ENCODE data around the gene THBS1.

GRCh38 chr15:39573287-39573686, 7.6 kb upstream of the THBS1 start:
- no peak for TF ChIP-seq CEBPB (IDR thresholded peaks at IDR 0.05)
- TF ChIP-seq, protein P1, sequence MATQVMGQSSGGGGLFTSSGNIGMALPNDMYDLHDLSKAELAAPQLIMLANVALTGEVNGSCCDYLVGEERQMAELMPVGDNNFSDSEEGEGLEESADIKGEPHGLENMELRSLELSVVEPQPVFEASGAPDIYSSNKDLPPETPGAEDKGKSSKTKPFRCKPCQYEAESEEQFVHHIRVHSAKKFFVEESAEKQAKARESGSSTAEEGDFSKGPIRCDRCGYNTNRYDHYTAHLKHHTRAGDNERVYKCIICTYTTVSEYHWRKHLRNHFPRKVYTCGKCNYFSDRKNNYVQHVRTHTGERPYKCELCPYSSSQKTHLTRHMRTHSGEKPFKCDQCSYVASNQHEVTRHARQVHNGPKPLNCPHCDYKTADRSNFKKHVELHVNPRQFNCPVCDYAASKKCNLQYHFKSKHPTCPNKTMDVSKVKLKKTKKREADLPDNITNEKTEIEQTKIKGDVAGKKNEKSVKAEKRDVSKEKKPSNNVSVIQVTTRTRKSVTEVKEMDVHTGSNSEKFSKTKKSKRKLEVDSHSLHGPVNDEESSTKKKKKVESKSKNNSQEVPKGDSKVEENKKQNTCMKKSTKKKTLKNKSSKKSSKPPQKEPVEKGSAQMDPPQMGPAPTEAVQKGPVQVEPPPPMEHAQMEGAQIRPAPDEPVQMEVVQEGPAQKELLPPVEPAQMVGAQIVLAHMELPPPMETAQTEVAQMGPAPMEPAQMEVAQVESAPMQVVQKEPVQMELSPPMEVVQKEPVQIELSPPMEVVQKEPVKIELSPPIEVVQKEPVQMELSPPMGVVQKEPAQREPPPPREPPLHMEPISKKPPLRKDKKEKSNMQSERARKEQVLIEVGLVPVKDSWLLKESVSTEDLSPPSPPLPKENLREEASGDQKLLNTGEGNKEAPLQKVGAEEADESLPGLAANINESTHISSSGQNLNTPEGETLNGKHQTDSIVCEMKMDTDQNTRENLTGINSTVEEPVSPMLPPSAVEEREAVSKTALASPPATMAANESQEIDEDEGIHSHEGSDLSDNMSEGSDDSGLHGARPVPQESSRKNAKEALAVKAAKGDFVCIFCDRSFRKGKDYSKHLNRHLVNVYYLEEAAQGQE (IDR thresholded peaks at IDR 0.05; ENCODE audit: low read depth): no peak
- no peak for TF ChIP-seq FOXM1 (IDR thresholded peaks at IDR 0.05; ENCODE audit: borderline replicate concordance, low read depth)

All from Ishikawa (cell line).